ENCODE results near the gene DCN.

Gene DCN

GRCh38 chr12:91104812-91105466 is 77.7 kb downstream of the DCN start:
- no peak for DNase-seq (ENCODE audit: low read depth in 2 of 3, low spot score in 1 of 3)

- DNase-seq (ENCODE audit: low read depth in 2 of 3, low spot score in 1 of 3), result no peak
Observed at GRCh38 chr12:91103624-91104023, 79.0 kb downstream of the DCN start.

- DNase-seq (ENCODE audit: low read depth in 2 of 3, low spot score in 1 of 3), result no peak
Observed at GRCh38 chr12:91103101-91103500, 79.5 kb downstream of the DCN start.

- DNase-seq (ENCODE audit: low read depth in 2 of 3, low spot score in 1 of 3), result no peak
Observed at GRCh38 chr12:91100906-91101305, 81.7 kb downstream of the DCN start.

- no peak for DNase-seq (ENCODE audit: low read depth in 2 of 3, low spot score in 1 of 3)
Observed at GRCh38 chr12:91099836-91100235, 82.8 kb downstream of the DCN start.

- DNase-seq (ENCODE audit: low read depth in 2 of 3, low spot score in 1 of 3), result no peak
Observed at GRCh38 chr12:91099341-91099740, 83.3 kb downstream of the DCN start.

GRCh38 chr12:91098941-91099340 is 83.7 kb downstream of the DCN start:
- DNase-seq (ENCODE audit: low read depth in 2 of 3, low spot score in 1 of 3), result no peak

GRCh38 chr12:91098461-91098860 is 84.2 kb downstream of the DCN start:
- DNase-seq (ENCODE audit: low read depth in 2 of 3, low spot score in 1 of 3), result no peak

- DNase-seq (ENCODE audit: low read depth in 2 of 3, low spot score in 1 of 3), result no peak
Observed at GRCh38 chr12:91094957-91095356, 87.7 kb downstream of the DCN start.

GRCh38 chr12:91094032-91094662 is 88.5 kb downstream of the DCN start:
- no peak for DNase-seq (ENCODE audit: low read depth in 2 of 3, low spot score in 1 of 3)

GRCh38 chr12:91093341-91093740 is 89.3 kb downstream of the DCN start:
- DNase-seq (ENCODE audit: low read depth in 2 of 3, low spot score in 1 of 3), result no peak

- DNase-seq (ENCODE audit: low read depth in 2 of 3, low spot score in 1 of 3), result no peak
Observed at GRCh38 chr12:91091916-91092715, 90.5 kb downstream of the DCN start.

Data from stimulated activated CD4-positive, alpha-beta T cell treated with anti-CD3 and anti-CD28 coated beads, Interleukin-12 subunit alpha, Interleukin-12 subunit beta, amount 100 ng/mL, for 48 hours (primary cell).